ENCODE measurements around the gene GSTM5. TPM values are rescaled to one million over a fixed set of nuclear protein-coding genes. Genes with fewer than 3 reads are reported as not detected.
"Not testable (repeated sequence)": the region's sequence is repeated elsewhere in the genome, so short reads cannot be mapped to it uniquely, and the experiment has no call there.

Gene GSTM5
- total RNA-seq, 1 donor from 2014 or later = not detected

- not testable (repeated sequence) for FAIRE-seq; H3K27ac Mint-ChIP-seq (ENCODE audit: unreplicated experiment); H3K27me3 Mint-ChIP-seq (ENCODE audit: low read depth, unreplicated experiment)
Observed at GRCh38 chr1:109702940-109703339, 9.1 kb upstream of the GSTM5 start.

GRCh38 chr1:109704173-109704572, 7.9 kb upstream of the GSTM5 start:
- no peaks in the 10 kb centered on the region for H3K4me1 ChIP-seq (ENCODE audit: insufficient read depth, low read length)
- DNase-seq (ENCODE audit: low read depth) = no peak
- H3K36me3 Mint-ChIP-seq (ENCODE audit: low read depth, unreplicated experiment) = no peaks in the 10 kb centered on the region

More at GRCh38 chr1:109702940-109703339, 9.1 kb upstream of the GSTM5 start:
- not testable (repeated sequence) for H3K36me3 ChIP-seq (ENCODE audit: insufficient read depth, low read length); H3K4me3 Mint-ChIP-seq (ENCODE audit: unreplicated experiment); H3K36me3 Mint-ChIP-seq (ENCODE audit: low read depth, unreplicated experiment); H3K4me1 ChIP-seq (ENCODE audit: insufficient read depth, low read length); H2AFZ ChIP-seq (ENCODE audit: low read depth, low read length); H3K4me3 ChIP-seq (ENCODE audit: insufficient read depth, low read depth, low read length); H3K9ac ChIP-seq (ENCODE audit: low read length); H3K9me3 ChIP-seq (ENCODE audit: insufficient read depth, low read depth, low read length); H3K27ac ChIP-seq (ENCODE audit: low read depth, low read length); H3K79me2 ChIP-seq (ENCODE audit: insufficient read depth, low read length); H3K4me2 ChIP-seq (ENCODE audit: low read length); DNase-seq (ENCODE audit: low read depth); H3K27me3 ChIP-seq (ENCODE audit: insufficient read depth, low read length); H3K4me1 Mint-ChIP-seq (ENCODE audit: low read depth, unreplicated experiment); H4K20me1 ChIP-seq (ENCODE audit: insufficient read depth, low read length)
- peaks cover 21% of the 10 kb centered on the region for H3K9me3 Mint-ChIP-seq (ENCODE audit: unreplicated experiment)

GRCh38 chr1:109705411-109705810, 6.6 kb upstream of the GSTM5 start:
- H3K27ac Mint-ChIP-seq (ENCODE audit: unreplicated experiment) = no peak overlapping the region
- H3K9me3 Mint-ChIP-seq (ENCODE audit: unreplicated experiment) = peaks cover 30% of the 10 kb centered on the region
- FAIRE-seq (no peak), DNase-seq (ENCODE audit: low read depth) (no peak)
- no peaks in the 10 kb centered on the region for H3K36me3 Mint-ChIP-seq (ENCODE audit: low read depth, unreplicated experiment)
- Histone ChIP-seq H4K20me1 (ENCODE audit: insufficient read depth, low read length) (no peaks in the 10 kb centered on the region), H3K4me3 (ENCODE audit: insufficient read depth, low read depth, low read length) (no peak overlapping the region), H3K4me2 (ENCODE audit: low read length) (no peak overlapping the region), H3K9me3 (ENCODE audit: insufficient read depth, low read depth, low read length) (no peaks in the 10 kb centered on the region), H3K4me1 (ENCODE audit: insufficient read depth, low read length) (no peaks in the 10 kb centered on the region), H2AFZ (ENCODE audit: low read depth, low read length) (no peak overlapping the region), H3K79me2 (ENCODE audit: insufficient read depth, low read length) (no peaks in the 10 kb centered on the region), H3K36me3 (ENCODE audit: insufficient read depth, low read length) (no peaks in the 10 kb centered on the region), H3K27ac (ENCODE audit: low read depth, low read length) (no peak overlapping the region), H3K9ac (ENCODE audit: low read length) (no peak overlapping the region), H3K27me3 (ENCODE audit: insufficient read depth, low read length) (no peaks in the 10 kb centered on the region)
- TF ChIP-seq CTCF (IDR thresholded peaks at IDR 0.05; ENCODE audit: insufficient read depth, low read depth, low read length) (no peak), EZH2 (IDR thresholded peaks at IDR 0.05; ENCODE audit: insufficient read depth, low read length) (no peak)
- H3K27me3 Mint-ChIP-seq (ENCODE audit: low read depth, unreplicated experiment) = peaks cover 5% of the 10 kb centered on the region
- no peaks in the 10 kb centered on the region for H3K4me1 Mint-ChIP-seq (ENCODE audit: low read depth, unreplicated experiment)
- H3K4me3 Mint-ChIP-seq (ENCODE audit: unreplicated experiment) = no peak overlapping the region

More at GRCh38 chr1:109704173-109704572, 7.9 kb upstream of the GSTM5 start:
- H3K9me3 ChIP-seq (ENCODE audit: insufficient read depth, low read depth, low read length) = no peaks in the 10 kb centered on the region
- H3K27me3 ChIP-seq (ENCODE audit: insufficient read depth, low read length) = no peaks in the 10 kb centered on the region
- no peak overlapping the region for H3K9ac ChIP-seq (ENCODE audit: low read length)
- H4K20me1 ChIP-seq (ENCODE audit: insufficient read depth, low read length) = no peaks in the 10 kb centered on the region
- no peak for FAIRE-seq
- H3K79me2 ChIP-seq (ENCODE audit: insufficient read depth, low read length) = no peaks in the 10 kb centered on the region
- no peak overlapping the region for H3K27ac Mint-ChIP-seq (ENCODE audit: unreplicated experiment)
- H3K4me3 ChIP-seq (ENCODE audit: insufficient read depth, low read depth, low read length) = no peak overlapping the region
- peaks cover 5% of the 10 kb centered on the region for H3K27me3 Mint-ChIP-seq (ENCODE audit: low read depth, unreplicated experiment)
- H3K27ac ChIP-seq (ENCODE audit: low read depth, low read length) = no peak overlapping the region
- TF ChIP-seq EZH2 (IDR thresholded peaks at IDR 0.05; ENCODE audit: insufficient read depth, low read length) = no peak
- no peak for TF ChIP-seq CTCF (IDR thresholded peaks at IDR 0.05; ENCODE audit: insufficient read depth, low read depth, low read length)
- H3K36me3 ChIP-seq (ENCODE audit: insufficient read depth, low read length) = no peaks in the 10 kb centered on the region
- no peak overlapping the region for H2AFZ ChIP-seq (ENCODE audit: low read depth, low read length)
- no peaks in the 10 kb centered on the region for H3K4me1 Mint-ChIP-seq (ENCODE audit: low read depth, unreplicated experiment)
- H3K9me3 Mint-ChIP-seq (ENCODE audit: unreplicated experiment) = peaks cover 27% of the 10 kb centered on the region
- no peak overlapping the region for H3K4me3 Mint-ChIP-seq (ENCODE audit: unreplicated experiment)
- no peak overlapping the region for H3K4me2 ChIP-seq (ENCODE audit: low read length)

- not testable (repeated sequence) for H3K4me2 ChIP-seq (ENCODE audit: low read length); FAIRE-seq; H2AFZ ChIP-seq (ENCODE audit: low read depth, low read length); H3K4me1 Mint-ChIP-seq (ENCODE audit: low read depth, unreplicated experiment); H3K4me3 ChIP-seq (ENCODE audit: insufficient read depth, low read depth, low read length); H3K27ac Mint-ChIP-seq (ENCODE audit: unreplicated experiment); H3K36me3 Mint-ChIP-seq (ENCODE audit: low read depth, unreplicated experiment); H3K79me2 ChIP-seq (ENCODE audit: insufficient read depth, low read length); H3K27ac ChIP-seq (ENCODE audit: low read depth, low read length); H3K9ac ChIP-seq (ENCODE audit: low read length); DNase-seq (ENCODE audit: low read depth); H3K9me3 ChIP-seq (ENCODE audit: insufficient read depth, low read depth, low read length); H3K36me3 ChIP-seq (ENCODE audit: insufficient read depth, low read length); H3K27me3 ChIP-seq (ENCODE audit: insufficient read depth, low read length); H3K4me3 Mint-ChIP-seq (ENCODE audit: unreplicated experiment); H4K20me1 ChIP-seq (ENCODE audit: insufficient read depth, low read length); H3K4me1 ChIP-seq (ENCODE audit: insufficient read depth, low read length)
- Mint-ChIP-seq H3K9me3 (ENCODE audit: unreplicated experiment) (peaks cover 27% of the 10 kb centered on the region), H3K27me3 (ENCODE audit: low read depth, unreplicated experiment) (peaks cover 12% of the 10 kb centered on the region)
Observed at GRCh38 chr1:109708949-109709348, 3.1 kb upstream of the GSTM5 start.

- Mint-ChIP-seq H3K27me3 (ENCODE audit: low read depth, unreplicated experiment) (peaks cover 21% of the 10 kb centered on the region), H3K9me3 (ENCODE audit: unreplicated experiment) (peaks cover 19% of the 10 kb centered on the region)
- not testable (repeated sequence) for H3K9me3 ChIP-seq (ENCODE audit: insufficient read depth, low read depth, low read length); H3K4me3 Mint-ChIP-seq (ENCODE audit: unreplicated experiment); H3K4me1 Mint-ChIP-seq (ENCODE audit: low read depth, unreplicated experiment); H3K36me3 ChIP-seq (ENCODE audit: insufficient read depth, low read length); FAIRE-seq; H2AFZ ChIP-seq (ENCODE audit: low read depth, low read length); H3K27ac ChIP-seq (ENCODE audit: low read depth, low read length); H3K79me2 ChIP-seq (ENCODE audit: insufficient read depth, low read length); H4K20me1 ChIP-seq (ENCODE audit: insufficient read depth, low read length); H3K4me1 ChIP-seq (ENCODE audit: insufficient read depth, low read length); H3K36me3 Mint-ChIP-seq (ENCODE audit: low read depth, unreplicated experiment); H3K27me3 ChIP-seq (ENCODE audit: insufficient read depth, low read length); H3K9ac ChIP-seq (ENCODE audit: low read length); H3K4me3 ChIP-seq (ENCODE audit: insufficient read depth, low read depth, low read length); DNase-seq (ENCODE audit: low read depth); H3K4me2 ChIP-seq (ENCODE audit: low read length); H3K27ac Mint-ChIP-seq (ENCODE audit: unreplicated experiment)
Observed at GRCh38 chr1:109709822-109710221, 2.2 kb upstream of the GSTM5 start.
